Body of pancreas (tissue), 4 donors: Measurements from ENCODE around the gene CEP250.

Source experiments
- CTCF ChIP-seq, 7 experiments: fragments of 450-650 bp in 4 of 7; fragments of 200-600 bp in 3 of 7; sonication (generic) in 3 of 7; IDR thresholded peaks; one replicate each; pipeline ENCODE4 v1.5.1; 2016 to 2019; ENCODE audit warnings: antibody characterized with exemption in 7 of 7
- POLR2A ChIP-seq, 3 donors: fragments of 450-650 bp; IDR thresholded peaks; one replicate each; pipeline ENCODE4 v1.6.1; 2016; ENCODE audit warnings: antibody characterized with exemption in 3 of 3, mild to moderate bottlenecking in 2 of 3

GRCh38 chr20:35473684-35474083 lies 18.3 kb downstream of the CEP250 start:
- TF ChIP-seq CTCF (IDR thresholded peaks at IDR 0.05), result no peak
- TF ChIP-seq POLR2A (IDR thresholded peaks at IDR 0.05), result no peak
